HG02642 (cell line): ENCODE measurements around the gene PCDHB2.
"Not testable (repeated sequence)": the region's sequence is repeated elsewhere in the genome, so short reads cannot be mapped to it uniquely, and the experiment has no call there.

Experiments
- ATAC-seq: cut with Tn5 transposase; IDR thresholded peaks from one replicate; pipeline ENCODE4 v1.9.1; 2021; ENCODE audit warnings: mild to moderate bottlenecking; ENCODE audit not compliant: unreplicated experiment, poor library complexity

Gene PCDHB2

DNA sequence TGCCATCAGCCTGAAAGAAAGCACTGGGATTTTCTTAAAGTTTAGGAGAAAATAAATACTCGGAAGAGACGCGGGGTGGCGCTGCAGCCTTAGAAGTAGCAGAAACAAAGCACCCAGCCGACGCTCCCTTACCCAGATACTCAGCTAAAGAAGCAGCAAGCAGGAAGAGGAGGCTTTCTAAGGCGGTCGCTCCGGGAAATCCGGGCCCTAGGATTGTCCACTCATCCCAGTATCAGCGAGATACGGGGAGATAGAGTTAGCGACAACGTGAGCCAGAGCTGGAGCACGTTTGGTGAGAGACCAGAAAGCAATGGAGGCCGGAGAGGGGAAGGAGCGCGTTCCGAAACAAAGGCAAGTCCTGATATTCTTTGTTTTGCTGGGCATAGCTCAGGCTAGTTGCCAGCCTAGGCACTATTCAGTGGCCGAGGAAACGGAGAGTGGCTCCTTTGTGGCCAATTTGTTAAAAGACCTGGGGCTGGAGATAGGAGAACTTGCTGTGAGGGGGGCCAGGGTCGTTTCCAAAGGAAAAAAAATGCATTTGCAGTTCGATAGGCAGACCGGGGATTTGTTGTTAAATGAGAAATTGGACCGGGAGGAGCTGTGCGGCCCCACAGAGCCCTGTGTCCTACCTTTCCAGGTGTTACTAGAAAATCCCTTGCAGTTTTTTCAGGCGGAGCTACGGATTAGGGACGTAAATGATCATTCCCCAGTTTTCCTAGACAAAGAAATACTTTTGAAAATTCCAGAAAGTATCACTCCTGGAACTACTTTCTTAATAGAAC lies at the start of gene PCDHB2:
TSS of gene PCDHB2 (plus strand) at position 135 of the 782 bp plus-strand sequence. CDS start at position 311, 176 bp downstream.
- ATAC-seq = no peak

DNA sequence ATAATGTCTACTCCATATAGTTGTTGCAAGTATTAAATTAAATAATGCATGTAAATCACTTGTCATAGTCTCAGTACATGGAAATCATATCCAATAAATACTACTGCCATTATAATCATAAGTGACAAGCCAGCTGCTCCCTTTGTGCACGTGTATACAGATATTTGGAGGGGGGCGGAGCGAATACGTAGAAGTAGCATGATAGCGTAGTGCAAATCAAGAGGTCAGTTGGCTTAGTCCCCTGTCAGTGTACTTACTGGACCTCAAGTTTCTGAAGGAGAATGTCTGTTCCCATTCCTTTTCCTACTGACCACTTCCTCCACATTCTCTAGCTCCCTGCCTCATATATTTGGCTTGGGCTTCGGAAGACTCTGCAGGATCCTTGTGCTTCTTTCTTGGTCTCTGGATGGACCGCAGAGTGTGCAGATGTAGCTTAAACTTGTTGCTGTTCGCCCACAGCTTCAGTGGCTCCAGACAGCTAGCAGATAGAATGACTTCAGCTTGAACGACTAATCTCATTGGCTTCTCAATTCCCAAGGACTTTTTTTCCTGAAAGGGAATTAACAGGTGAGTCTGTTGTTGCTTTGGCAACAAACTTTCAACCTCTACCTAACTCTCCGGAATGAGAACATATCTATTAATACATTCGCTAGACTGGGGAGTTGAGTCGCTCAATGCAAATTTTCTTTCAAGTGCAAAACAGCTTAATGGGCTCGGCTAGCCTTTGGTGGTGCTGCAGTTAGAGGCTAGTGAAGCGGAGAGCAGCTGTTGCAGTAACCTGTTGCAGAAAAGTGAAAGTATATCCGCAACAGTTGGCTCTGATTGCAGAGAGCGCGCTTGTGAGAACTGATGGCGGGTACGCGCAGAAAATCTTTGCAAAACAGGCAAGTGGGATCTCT lies 43.5 kb upstream of the PCDHB2 start, which contains the start of gene PCDHB1:
TSS of gene PCDHB1 (plus strand) at position 753 of the 899 bp plus-strand sequence. CDS start at position 850, 97 bp downstream.
- no peak for ATAC-seq

DNA sequence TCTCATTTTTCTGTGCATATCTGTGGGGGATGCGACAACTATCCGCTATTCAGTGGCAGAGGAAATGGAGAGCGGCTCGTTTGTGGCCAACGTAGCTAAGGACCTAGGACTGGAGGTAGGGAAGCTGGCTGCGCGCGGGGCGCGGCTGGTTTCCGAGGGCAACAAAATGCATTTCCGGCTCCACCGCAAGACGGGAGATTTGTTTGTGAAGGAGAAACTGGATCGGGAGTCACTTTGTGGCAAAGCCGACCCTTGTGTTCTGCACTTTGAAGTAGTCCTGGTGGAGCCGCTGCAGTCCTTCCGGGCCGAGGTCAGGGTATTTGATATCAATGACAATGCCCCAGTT lies 42.9 kb upstream of the PCDHB2 start:
- no peak for ATAC-seq

DNA sequence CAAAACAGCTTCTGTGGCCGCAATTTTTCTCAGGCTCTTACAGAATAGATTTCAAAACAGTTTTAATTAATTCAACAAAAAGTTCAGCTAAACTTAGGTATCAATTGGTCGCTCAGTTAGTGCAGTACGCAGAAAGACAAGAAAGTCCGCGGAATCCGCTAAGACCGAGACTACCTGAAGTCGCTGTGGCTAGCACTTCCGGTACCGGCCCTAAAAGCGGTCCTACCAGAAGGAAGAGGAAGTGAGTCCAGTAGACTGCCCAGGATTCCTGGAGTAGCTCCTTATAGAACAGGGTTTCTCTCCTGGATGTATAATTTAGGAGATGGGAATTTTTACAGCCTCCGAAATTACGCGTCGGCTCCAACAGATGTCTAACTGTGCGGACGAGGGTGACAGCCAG lies 16.6 kb upstream of the PCDHB2 start:
- no peak for ATAC-seq

DNA sequence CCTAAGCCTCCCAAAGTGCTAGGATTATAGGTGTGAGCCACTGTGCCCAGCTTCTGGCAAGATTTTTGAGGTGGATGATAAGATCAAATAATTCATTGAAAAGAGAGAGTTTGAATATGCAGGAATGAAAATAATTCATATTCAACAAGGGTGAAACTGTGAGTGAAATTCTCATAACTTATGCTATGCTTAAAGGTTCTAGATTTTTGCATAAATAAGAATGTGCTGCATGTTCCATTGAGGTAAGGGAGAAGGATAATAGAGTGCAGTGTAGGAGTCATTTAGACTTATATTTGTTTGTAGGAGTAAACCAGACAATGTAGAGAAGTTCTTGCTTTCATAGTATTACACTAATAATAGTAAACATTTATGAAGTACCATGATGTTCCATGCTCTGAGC lies 12.2 kb upstream of the PCDHB2 start:
- ATAC-seq = no peak

DNA sequence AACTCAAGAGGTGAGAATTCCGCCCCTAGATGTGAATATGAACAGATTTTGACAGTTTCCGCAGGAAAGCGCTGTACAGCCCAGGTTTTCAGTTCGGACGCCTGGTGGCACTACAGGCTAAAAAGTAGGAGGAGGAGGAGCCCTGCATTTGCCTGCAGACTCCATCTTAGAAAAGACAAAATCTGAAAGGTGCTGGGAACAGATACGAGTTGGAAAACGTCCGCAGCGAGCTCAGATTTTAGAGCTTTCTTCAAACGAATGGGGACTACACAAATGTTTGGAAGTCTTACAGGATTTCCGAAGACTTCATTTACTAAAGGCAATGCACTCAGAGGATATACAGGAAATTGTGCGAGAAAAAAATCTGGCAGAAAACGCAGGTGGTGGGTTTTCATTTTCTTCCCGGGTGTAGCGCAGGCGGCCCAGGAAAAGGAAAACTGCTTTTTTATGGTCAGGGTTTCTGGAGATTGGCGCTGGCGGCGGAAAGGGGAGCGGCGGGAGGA lies 9.9 kb upstream of the PCDHB2 start:
- no peak for ATAC-seq

DNA sequence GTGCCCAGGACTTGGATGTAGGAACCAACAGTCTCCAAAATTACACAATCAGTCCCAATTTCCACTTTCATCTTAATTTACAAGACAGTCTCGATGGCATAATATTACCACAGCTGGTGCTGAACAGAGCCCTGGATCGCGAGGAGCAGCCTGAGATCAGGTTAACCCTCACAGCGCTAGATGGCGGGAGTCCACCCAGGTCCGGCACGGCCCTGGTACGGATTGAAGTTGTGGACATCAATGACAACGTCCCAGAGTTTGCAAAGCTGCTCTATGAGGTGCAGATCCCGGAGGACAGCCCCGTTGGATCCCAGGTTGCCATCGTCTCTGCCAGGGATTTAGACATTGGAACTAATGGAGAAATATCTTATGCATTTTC lies 837 bp downstream of the PCDHB2 start:
- ATAC-seq = no peak

DNA sequence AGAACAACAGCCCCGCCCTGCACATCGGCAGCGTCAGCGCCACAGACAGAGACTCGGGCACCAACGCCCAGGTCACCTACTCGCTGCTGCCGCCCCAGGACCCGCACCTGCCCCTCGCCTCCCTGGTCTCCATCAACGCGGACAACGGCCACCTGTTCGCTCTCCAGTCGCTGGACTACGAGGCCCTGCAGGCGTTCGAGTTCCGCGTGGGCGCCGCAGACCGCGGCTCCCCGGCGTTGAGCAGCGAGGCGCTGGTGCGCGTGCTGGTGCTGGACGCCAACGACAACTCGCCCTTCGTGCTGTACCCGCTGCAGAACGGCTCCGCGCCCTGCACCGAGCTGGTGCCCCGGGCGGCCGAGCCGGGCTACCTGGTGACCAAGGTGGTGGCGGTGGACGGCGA lies 1.8 kb downstream of the PCDHB2 start:
- ATAC-seq = not testable (repeated sequence)

DNA sequence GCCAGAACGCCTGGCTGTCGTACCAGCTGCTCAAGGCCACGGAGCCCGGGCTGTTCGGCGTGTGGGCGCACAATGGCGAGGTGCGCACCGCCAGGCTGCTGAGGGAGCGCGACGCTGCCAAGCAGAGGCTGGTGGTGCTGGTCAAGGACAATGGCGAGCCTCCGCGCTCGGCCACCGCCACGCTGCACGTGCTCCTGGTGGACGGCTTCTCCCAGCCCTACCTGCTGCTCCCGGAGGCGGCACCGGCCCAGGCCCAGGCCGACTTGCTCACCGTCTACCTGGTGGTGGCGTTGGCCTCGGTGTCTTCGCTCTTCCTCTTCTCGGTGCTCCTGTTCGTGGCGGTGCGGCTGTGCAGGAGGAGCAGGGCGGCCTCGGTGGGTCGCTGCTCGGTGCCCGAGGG lies 2.2 kb downstream of the PCDHB2 start:
- ATAC-seq = not testable (repeated sequence)

DNA sequence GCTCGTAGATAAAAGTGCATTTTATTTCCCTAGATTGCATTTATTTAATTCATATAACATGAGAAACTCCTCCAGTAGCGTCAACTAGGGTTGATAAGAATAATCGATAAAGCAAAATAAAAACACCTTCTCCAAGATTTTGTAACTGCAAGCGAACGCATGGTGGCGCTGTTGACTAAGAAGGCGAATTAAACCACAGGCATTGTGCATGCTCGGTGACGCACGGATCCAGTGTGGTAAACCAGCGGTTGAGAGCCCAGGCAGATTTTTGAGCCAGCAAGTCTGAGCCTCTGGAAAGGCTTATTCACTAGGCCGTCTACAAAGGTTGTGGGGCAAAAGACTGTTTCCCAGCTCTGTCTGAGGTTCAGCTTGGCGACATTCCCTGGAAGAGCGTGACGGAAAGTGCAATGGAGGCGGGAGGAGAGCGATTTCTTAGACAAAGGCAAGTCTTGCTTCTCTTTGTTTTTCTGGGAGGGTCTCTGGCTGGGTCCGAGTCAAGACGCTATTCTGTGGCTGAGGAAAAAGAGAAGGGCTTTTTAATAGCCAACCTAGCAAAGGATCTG lies 5.9 kb downstream of the PCDHB2 start, which contains the start of gene PCDHB3:
TSS of gene PCDHB3 (plus strand) at position 231 of the 563 bp plus-strand sequence. CDS start at position 408, 177 bp downstream.
- no peak for ATAC-seq

DNA sequence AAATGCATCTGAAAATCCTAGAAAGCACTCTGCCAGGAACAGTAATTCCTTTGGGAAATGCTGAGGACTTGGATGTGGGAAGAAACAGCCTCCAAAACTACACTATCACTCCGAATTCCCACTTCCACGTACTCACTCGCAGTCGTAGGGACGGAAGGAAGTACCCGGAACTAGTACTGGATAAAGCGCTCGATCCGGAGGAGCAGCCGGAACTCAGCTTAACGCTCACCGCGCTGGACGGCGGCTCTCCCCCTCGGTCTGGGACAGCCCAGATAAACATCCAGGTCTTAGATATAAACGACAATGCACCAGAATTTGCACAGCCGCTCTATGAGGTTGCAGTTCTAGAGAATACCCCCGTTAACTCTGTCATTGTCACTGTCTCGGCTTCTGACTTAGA lies 6.6 kb downstream of the PCDHB2 start:
- ATAC-seq = no peak

DNA sequence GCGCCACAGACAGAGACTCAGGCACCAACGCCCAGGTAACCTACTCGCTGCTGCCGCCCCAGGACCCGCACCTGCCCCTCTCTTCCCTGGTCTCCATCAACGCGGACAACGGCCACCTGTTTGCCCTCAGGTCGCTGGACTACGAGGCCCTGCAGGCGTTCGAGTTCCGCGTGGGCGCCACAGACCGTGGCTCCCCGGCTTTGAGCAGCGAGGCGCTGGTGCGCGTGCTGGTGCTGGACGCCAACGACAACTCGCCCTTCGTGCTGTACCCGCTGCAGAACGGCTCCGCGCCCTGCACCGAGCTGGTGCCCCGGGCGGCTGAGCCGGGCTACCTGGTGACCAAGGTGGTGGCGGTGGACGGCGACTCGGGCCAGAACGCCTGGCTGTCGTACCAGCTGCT lies 7.7 kb downstream of the PCDHB2 start:
- not testable (repeated sequence) for ATAC-seq

DNA sequence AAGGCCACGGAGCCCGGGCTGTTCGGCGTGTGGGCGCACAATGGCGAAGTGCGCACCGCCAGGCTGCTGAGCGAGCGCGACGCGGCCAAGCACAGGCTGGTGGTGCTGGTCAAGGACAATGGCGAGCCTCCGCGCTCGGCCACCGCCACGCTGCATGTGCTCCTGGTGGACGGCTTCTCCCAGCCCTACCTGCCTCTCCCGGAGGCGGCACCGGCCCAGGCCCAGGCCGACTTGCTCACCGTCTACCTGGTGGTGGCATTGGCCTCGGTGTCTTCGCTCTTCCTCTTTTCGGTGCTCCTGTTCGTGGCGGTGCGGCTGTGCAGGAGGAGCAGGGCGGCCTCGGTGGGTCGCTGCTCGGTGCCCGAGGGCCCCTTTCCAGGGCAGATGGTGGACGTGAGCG lies 8.1 kb downstream of the PCDHB2 start:
- not testable (repeated sequence) for ATAC-seq

DNA sequence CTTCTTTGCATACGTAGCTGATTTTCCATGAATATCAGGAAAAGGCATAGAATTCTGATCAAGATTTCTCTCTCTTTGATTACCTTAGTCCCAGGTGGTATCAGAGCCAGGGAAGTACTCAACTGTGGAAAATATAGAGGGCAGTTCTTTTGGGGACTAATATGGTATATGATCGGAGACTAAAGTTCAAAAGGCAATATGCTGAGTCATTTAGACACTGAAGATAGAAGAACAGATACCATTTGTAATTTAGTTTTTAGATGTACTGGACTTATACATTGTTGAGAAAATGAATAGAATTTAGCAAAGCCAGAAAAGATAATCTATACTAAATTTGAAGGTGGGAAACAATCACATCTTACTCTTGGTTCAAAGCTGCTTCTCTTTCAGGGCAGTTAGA lies 10.9 kb downstream of the PCDHB2 start:
- ATAC-seq = no peak

DNA sequence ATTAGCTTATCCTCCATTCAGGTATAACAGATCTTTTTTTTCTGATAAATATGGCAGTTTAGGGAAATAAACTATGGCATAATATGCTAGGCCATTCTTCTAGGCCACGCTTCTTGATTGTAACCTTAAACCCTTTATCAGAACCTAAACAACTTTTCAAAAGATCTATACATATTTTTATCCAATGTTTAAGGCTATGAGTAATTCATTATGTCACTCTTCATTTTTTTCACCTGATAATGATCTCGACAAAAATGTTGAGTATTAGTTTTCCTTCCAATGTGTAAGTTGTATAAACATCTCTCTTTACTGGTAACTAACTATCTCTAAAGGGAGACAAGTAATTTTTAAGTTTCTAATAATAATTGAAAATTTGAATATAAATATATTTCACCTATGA lies 24.8 kb downstream of the PCDHB2 start:
- no peak for ATAC-seq

DNA sequence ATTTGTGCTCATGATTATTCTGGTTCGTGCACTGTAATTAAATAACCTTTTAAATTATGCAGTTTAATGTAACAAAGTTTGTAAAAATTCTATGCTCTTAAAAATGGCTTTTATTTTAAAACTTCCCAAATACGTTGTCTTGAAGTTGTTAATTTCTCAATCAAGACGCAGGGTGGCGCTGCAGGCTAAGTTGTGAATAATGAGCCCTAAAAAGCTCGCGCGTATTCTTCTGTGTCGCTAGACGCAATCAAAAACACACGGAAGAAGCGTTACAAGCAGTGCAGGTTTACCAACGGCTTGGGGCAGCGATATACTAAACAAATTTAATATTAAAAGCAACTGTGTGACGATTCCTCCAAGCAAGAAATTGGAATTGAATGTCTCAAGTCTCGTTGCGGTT lies 27.1 kb downstream of the PCDHB2 start, which contains the start of gene PCDHB4:
TSS of gene PCDHB4 (plus strand) at position 256 of the 400 bp plus-strand sequence. CDS start 181 bp downstream, outside the sequence.
- ATAC-seq = no peak

DNA sequence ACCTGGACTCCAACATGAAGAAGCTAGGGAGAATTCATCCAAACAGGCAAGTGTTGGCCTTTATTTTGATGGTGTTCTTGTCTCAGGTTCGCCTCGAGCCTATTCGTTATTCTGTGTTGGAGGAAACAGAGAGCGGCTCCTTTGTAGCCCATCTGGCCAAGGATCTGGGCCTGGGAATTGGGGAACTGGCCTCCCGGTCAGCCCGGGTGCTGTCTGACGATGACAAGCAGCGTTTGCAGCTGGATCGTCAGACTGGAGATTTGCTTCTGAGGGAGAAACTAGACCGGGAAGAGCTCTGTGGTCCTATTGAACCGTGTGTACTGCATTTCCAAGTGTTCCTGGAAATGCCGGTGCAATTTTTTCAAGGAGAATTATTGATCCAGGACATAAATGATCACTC lies 27.6 kb downstream of the PCDHB2 start:
- ATAC-seq = no peak

DNA sequence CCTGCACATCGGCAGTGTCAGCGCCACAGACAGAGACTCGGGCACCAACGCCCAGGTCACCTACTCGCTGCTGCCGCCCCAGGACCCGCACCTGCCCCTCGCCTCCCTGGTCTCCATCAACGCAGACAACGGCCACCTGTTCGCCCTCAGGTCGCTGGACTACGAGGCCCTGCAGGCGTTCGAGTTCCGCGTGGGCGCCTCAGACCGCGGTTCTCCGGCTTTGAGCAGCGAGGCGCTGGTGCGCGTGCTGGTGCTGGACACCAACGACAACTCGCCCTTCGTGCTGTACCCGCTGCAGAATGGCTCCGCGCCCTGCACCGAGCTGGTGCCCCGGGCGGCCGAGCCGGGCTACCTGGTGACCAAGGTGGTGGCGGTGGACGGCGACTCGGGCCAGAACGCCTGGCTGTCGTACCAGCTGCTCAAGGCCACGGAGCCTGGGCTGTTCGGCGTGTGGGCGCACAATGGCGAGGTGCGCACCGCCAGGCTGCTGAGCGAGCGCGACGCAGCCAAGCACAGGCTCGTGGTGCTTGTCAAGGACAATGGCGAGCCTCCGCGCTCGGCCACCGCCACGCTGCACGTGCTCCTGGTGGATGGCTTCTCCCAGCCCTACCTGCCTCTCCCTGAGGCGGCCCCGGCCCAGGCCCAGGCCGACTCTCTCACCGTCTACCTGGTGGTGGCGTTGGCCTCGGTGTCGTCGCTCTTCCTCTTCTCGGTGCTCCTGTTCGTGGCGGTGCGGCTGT lies 29.2 kb downstream of the PCDHB2 start:
- ATAC-seq = not testable (repeated sequence)

DNA sequence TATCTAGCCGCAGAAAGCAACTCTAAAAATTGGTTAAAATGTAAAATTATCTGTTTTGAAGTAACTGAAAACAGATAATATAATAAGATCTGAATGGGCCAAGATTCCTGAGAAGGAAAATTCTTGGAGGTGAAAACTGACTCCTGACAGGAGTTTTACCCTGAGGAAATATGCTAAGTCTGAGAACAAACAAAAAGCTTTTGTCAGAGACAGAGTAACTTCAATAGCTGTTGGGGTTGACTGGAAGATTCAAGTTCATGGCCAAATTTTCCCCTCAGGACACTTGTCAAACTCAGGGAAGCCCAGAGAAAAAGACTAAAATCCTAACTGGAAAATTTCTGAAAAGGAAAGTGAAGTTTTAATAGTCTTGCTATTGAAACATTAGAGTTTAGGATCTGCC lies 32.9 kb downstream of the PCDHB2 start:
- ATAC-seq = no peak
